Measurements from ENCODE around the gene POMGNT2.

POMGNT2 gene

DNA sequence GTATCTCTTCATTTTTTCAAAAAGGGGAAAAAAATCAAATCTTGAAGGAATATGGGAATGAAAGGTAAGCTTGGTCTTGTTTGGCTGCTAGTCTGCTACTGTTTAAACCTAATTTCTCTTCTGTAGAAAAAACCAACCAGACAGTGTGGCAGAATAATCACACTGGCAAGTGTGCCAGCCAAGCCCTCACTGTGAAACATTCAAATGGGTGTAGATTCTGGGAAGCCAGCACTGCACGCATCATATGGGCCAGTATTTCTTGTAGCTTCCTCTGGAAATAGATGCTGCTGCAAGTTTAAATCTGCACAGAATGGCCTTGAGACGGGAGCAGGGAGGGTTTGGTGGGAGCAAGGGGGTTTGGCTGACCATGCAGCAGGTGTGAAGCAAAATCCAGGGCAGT, 62.1 kb downstream of the POMGNT2 start:
- DNase-seq: no peak

DNA sequence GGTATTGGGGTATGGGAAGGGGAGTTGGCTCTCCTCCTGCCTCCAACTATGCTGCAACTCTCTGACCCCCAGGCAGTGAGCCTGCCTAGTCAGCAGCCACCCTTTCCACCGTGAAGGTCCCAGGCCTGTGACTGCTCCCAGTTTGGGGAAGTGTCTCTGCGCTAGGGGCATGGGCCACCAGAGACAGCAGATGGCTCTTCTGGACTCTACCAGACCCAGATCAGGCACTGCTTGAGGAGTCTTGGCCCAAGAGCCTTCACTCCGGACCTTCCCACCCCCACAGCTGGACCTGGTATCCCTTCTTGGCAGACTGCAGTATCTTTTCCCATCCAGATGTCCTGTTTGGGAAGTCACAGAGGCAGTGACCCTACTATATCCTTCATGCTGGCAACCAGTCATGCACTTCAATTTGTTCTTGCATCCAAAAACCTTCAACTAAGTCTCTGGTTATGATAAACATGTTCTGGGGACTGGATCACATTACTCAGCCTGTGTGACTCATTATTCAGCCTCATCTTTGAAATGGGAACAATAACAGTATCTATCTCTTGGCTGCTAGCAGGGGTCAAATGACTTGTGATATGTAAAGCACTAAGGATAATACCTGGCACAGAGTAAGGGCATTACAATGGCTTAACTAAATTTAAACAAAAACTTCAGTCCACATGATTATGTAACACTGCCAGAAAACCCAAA, 62.7 kb downstream of the POMGNT2 start:
- no peak for DNase-seq

DNA sequence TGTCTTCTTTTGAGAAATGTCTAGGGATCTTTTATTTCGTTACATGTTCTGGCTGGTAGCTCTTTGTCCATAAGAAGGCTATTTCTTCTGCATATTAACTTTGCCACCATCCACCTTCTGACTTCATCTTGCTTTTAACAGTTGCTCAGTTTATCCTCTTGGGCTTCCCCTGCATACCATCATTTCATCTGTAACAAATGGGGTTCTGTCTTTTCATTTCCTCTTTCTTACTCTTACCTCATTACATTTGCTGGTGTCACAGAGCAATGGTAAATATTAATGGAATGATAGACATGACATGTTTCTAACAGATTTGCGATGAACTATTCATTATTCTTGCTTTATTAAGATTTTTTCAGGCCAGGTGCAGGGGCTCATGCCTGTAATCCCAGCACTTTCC, 64.4 kb downstream of the POMGNT2 start:
- no peak for DNase-seq

DNA sequence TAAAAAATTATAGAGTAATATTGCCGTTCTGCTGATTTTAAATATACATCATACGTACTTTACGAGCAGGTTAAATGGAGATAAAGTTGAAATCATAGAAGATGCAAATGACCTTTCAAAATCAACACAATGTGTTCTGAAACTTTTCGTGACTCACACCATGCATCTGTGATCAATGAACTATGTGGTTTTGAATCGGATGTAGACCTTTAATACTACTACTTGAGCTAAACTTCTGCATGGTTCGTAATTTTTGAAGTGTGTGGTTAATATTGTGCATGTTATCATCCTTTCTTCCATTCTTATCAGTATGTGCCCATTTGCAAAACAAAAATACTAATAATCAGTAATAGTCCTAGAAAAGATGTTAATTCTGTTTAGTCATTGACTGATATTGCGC, 67.9 kb downstream of the POMGNT2 start:
- peak in 1 of 5 experiments; percentile 47 for DNase-seq

DNA sequence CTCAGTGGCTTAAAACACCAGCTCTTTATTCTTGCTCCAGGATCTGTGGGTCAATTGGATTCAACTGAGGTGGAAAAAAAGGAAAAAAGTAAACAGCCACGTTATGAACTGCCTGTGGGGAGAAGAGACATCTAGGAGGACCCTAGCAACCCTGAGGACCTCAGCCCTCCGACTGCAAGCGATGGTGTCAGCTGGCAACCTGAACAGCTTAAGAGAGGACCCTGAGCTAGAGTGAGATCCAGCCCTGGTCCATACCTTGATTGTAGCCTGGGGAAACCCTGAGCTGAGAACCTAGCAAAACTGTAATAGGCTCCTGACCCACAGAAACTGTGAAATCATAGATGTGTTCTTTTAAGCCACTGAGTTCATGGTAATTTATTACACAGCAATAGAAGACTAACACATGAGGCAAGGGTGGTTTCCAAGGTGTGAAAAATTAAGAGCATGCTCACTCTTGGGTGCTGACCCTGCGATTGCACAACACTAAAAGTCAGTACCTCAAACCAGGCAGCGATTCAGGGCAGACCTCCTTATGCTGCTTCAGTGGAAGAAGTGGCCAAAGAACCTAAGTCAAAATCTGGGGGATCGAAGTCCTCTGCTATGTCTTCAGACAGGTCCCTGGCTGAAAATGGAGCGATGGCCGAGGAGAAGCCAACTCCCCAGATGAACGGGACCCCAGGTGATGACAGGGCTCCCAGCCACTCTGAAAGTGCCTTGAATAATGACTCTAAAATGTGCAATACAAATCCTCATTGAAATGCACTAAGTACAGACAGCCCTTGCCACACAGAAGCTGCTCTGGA, 69.1 kb downstream of the POMGNT2 start:
- peak in 1 of 5 experiments; percentile 27 for DNase-seq

DNA sequence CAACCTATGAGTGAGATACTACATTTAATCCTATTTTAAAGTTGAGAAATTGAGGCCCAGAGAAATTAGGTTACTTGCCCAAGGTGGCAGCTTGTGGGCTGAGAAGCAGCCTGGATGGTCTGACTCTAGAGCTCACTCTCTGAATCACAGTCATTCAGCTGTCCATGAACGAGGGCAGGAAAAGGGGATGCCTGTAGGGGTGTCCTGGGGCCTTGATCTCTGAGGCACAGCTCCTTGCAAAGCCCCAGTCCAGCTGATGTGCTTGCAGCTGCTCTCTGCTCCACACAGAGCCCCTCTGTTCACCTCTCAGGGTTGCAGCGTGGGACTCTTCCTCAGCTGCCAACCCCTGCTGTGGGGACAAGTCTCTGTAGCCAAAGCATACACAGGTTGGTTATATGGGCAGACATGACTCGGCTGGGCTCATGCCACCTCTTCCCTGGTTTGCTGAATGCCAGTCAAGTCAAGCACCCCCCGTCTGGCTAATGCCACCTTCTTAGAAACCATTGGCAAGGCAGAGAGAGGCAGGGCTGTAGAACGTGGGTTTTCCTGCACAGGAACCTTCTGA, 70.0 kb downstream of the POMGNT2 start:
- DNase-seq: no peak

DNA sequence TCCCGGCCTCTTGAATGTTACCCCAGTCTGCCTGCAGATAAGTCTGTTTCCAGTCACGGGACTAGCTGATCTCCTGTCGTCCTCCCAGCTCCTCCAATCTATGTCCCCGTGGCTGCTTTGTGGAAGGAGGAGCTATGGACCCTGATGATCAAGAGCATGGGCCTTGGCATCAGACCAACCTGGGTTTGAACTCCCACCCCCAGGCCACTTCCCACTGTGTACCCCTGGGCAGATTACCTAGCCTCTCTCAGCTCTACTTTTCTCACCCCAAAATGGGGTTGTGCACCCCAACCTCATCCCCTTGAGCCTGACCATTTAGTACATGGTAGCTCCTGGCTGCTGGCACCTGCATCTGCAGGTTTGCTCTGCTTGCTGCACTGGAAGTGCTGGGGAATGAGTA, 71.0 kb downstream of the POMGNT2 start:
- DNase-seq: no peak

DNA sequence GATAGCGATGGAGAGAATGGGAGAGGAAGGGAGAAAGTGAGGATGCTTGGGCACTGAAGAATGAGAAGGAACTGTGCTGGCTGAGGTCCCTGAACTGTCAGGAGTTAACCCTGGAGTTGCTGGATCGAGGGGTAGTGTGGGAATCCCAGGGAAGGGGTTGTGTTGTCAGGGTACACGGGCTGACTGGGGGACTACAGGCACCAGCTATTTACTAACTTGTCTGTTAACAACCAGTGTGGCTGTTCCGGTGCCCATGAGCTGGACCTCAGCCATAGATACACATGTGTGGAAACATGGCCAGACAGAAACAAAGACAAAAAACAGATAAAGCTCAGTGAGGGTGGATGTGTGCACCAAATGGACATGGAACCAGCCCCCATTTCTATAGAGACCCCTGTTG, 71.7 kb downstream of the POMGNT2 start:
- DNase-seq: no peak

DNA sequence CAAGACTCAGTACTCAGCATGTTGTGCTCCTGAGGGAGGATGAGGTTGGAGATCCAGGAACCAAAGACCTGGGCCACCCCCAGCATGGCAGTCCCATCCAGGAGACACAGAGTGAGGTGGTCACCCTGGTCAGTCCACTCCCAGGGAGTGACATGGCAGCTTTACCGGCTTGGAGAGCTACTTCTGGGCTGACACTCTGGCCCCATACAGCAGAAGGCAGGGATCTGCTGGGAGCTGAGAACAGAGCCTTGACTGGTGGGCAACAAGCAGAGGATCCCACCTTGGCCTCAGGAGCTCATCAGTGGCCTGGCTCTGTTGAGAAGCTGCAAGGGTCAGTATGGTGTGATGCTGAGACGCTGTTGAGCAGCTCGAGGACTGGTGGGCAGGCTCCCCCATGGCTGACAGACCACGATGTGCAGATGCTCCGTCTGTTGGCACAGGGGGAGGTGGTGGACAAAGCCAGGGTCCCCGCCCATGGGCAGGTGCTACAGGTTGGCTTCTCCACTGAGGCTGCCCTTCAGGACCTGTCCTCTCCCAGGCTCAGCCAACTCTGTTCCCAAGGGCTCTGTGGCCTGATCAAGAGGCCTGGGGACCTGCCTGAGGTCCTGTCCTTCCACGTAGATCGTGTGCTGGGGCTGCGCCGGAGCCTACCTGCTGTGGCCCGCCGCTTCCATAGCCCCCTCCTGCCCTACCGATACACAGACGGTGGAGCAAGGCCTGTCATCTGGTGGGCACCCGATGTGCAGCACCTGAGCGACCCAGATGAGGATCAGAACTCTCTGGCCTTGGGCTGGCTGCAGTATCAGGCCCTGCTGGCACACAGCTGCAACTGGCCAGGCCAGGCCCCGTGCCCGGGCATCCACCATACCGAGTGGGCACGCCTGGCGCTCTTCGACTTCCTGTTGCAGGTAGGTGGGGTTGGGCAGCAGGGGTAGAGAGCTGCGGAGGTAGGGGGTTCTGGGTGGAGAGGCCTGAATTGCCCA, 72.9 kb downstream of the POMGNT2 start:
- DNase-seq: no peak

DNA sequence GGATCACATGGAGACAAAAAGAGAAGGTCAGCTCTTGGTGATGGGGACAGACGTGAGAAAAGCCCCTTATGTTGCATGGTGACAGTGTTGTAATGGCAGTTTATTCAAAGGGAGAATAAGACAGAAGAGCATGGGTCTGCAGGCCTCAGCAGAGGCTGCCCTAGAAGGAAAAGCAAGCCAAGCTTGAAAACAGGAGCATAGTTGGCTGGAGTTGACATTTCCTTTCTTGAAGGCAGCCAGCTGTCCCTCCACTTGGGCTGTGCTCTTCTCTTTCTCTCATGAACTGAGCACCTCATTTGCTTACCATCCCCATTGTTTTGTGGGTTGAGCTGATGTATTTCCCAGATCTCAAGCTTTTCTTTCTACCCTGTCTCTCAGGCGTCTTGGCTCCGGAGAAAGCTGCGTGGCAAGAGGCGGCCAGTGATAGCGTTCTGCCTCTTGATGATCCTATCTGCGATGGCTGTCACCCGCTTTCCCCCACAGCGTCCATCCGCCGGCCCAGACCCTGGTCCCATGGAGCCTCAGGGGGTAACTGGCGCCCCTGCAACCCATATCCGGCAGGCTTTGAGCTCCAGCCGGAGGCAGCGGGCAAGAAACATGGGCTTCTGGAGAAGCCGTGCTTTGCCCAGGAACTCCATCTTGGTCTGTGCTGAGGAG, 73.9 kb downstream of the POMGNT2 start:
- DNase-seq: no peak

DNA sequence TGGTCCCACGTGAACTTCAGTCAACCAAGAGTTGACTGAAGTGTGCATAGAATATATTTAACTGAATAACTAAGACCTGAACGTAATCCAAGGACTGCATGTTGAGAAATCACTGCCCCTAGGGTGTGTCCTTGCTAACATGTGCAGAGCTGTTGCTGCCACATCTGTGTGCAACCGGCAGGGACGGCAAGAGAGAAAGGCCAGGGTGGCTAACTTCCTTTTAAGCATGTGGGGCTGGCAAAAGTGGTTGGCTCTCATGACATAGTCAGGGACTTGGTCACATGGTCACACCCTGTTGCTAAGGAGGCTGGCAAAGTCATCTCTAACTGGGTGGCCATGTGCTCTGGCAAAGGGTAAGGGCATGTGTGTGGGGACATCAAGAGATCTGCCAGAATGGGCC, 74.4 kb downstream of the POMGNT2 start:
- DNase-seq: no peak

DNA sequence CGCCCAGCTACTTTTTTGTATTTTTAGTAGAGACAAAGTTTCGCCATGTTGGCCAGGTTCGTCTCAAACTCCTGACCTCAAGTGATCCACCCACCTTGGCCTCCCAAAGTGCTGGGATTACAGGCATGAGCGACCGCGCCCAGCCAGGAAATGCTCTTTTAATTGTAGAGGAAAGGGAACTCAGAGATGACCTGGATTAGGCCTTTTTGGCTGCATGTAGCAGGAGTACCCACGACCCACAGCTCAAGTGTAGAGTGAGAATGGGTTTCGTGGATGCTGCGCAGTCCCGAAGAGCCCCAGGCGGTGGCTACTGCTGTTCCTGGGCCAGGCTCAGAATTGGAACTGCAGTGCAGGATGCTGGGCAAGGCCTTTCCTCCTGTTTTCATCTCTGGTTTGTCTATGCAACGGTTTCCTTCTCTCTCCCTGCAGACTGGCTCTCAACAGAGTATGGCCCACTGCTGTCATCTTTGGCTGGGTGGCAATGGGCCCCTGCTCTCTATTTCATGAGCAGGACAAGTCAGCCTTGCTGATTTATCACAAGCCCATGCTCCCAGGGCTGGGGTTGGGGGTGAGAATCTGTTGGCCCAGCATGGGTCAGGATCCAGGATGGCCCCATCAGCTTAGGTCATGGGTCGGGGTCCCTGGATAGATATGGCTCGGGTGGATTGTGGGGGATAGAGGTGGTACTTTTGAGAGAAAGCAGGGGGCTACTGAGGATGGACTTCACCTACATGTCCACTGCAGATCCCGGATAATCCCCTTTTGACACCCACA, 75.5 kb downstream of the POMGNT2 start:
- no peak for DNase-seq
